T-helper 9 cell (primary cell): ENCODE data around the gene PMS1.
"Not testable (repeated sequence)": the region's sequence is repeated elsewhere in the genome, so short reads cannot be mapped to it uniquely, and the experiment has no call there.

Experiments used
- DNase-seq: peaks from one replicate; pipeline ENCODE4 v3.0.0-alpha.2; 2020
- total RNA-seq, 2 donors: gene quantifications; one replicate each; lab custom pipeline; 2026; lab: John Stamatoyannopoulos, UW

PMS1 gene
- total RNA-seq = 18.8 to 36.0 reads per million in 2 donors

DNA sequence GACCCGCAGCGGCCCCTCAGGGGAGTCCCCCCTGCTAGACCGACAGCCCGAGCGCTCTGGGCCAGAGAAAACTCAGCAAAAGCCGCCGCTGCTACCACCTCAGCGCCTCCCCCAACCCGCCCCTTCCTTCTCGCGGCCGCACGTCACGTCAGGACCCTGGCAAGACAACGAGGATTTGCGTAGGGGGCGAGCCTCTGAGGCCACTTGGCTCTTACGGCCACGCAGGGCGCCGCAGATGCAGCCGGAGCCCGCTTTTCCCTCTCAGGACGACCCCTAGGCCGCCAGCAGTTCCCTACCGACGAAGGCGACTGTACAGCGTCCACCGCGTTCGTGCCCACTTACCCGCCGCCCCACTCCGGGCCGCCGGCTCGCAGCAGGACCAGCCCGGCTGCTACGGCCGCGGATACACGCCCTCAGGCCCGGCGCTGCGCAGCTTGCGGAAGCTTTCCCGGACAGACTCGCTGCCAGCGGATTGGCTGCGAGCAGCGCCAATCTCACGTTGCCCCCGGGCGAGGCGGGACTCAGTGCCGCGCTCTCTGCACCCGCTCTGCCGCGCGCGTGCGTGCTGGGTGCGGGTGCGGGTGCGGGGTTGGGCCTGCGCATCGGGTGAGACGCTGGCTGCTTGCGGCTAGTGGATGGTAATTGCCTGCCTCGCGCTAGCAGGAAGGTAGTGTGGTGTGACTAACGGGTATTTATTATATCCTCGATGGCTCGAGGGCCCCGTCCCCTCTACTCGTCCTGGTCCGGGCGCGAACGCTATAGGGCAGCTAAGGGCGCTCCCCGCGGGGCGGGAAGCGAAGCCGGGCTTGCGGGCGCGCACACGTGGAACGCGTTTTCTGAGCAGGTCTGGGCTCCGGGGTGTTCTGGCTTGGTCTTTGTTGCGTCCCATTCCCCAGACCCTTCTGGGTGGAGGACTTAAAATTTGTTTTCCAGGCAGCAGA is at the start of gene PMS1, which contains the start of gene ORMDL1:
TSS of gene PMS1 (plus strand) at position 524 of the 941 bp plus-strand sequence. CDS start 7,360 bp downstream, outside the sequence.
TSS of gene ORMDL1 (minus strand) at position 413 of the 941 bp plus-strand sequence. CDS start 1,744 bp downstream, outside the sequence.
- DNase-seq = peak; percentile 90

GRCh38 chr2:189751080-189751658 is 33.1 kb upstream of the PMS1 start:
- peak; percentile 15 for DNase-seq

GRCh38 chr2:189756311-189756952 is 27.8 kb upstream of the PMS1 start:
- DNase-seq = no peak

DNA sequence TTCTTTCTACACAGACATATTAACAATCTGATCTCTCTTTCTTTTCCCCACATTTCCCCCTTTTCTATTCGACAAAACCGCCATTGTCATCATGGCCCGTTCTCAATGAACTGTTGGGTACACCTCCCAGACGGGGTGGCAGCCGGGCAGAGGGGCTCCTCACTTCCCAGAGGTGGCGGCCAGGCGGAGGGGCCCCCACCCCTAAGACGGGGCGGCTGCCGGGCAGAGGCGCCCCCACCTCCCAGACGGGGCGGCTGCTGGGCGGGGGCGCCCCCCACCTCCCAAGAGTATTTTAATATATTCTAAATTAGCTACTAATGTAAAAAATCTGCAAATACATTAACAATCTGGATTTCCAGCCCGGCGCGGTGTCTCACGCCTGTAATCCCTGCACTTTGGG is 24.1 kb upstream of the PMS1 start:
- DNase-seq = not testable (repeated sequence)

DNA sequence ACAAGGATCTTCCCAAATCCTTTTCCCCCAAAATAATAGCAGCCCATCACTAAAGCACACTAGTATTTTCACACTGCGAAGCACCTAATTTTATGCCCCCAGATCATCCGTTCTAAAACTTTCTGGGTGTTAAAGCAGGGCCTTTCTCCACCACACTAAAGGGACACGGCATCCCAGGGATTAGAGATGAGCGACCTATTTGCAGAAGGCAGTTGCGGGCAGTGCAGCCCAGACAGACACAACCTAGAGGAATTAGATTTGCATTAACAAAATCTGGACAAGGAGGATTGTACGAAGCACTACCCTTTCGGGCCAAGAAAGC is 22.1 kb upstream of the PMS1 start:
- no peak for DNase-seq

- peak; percentile 87 for DNase-seq
These were observed 21.5 kb upstream of the PMS1 start, which contains the start of gene OSGEPL1 for GRCh38 chr2:189762551-189763298. Gene OSGEPL1 (minus strand): TSS chr2:189762792. CDS start chr2:189761640, 1,152 bp downstream.

DNA sequence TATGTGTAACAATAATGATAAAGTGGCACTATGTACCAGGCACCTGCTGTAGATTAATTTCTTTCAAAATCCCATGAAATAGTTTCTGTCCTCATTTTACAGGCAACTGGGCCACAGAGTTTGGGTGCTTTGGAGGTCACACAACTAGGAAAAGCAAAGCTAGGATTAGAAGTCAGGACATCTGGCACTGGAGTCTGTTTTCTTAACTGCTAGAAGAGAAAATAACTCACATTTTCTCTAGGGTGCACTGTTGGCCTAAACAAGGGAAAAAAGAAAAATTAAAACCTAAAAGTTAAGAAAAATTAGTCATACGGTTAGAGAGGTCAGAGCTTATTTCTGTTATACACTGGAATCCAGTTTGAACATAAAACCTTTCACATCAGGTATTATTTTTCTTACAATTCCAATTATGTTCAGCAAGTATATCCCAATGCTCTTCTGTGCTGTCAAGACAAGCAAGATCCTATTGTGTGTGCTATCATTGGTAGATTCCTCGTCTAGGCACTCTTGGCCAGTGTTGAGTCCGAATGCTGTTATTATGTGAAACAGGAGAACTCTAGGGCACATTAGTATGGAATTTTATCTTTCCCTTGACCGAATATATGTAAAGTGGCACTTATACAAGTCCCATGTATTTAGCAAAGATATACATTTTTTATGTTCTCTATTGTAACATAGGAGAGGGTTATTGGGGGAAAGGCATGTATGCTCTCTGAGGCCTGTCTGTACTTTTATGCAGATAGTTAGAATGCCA is 20.2 kb upstream of the PMS1 start:
- no peak for DNase-seq

DNA sequence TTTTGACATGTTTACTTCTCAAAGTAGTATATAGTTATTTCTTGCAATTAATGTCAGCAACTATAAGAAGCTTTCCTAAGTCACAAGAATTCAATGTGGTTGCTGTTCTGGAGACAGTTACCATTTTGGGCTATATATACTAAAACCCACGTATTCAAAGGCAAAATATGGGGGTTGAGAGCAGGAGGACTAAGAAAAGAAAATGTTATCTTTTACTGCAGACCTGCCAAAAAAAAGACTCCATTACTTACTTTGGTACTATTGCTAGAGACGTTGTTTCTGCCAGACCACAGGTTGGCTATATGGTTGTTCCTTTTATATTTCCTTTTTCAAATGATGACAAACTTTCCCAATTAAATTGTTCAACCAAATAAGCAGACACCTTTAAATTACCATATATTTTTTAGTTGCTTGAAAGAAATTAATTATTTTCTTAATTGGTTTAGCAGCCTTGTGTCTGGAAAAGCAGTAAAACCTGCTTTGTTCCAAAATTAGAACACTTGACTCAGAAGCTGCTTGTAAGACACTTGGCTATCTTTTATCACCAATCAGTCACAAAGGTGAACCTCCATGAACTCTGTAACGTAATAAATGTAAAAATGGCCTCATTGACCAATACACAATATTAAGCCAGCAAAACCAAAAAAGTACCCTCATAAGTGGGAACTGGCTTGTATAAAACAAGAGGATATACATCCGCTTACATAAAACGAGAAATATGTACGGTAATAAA is 13.5 kb upstream of the PMS1 start:
- no peak for DNase-seq

GRCh38 chr2:189772212-189772611 is 12.0 kb upstream of the PMS1 start:
- no peak for DNase-seq

- no peak for DNase-seq
These were observed 2.0 kb upstream of the PMS1 start for GRCh38 chr2:189782221-189782671.

- no peak for DNase-seq
These were observed 761 bp upstream of the PMS1 start for GRCh38 chr2:189783451-189783926.

GRCh38 chr2:189791338-189792042 is 7.2 kb downstream of the PMS1 start:
- DNase-seq = no peak

- no peak for DNase-seq
These were observed 10.1 kb downstream of the PMS1 start for GRCh38 chr2:189794310-189794709.

- DNase-seq = no peak
These were observed 13.7 kb downstream of the PMS1 start for GRCh38 chr2:189797902-189798301.

DNA sequence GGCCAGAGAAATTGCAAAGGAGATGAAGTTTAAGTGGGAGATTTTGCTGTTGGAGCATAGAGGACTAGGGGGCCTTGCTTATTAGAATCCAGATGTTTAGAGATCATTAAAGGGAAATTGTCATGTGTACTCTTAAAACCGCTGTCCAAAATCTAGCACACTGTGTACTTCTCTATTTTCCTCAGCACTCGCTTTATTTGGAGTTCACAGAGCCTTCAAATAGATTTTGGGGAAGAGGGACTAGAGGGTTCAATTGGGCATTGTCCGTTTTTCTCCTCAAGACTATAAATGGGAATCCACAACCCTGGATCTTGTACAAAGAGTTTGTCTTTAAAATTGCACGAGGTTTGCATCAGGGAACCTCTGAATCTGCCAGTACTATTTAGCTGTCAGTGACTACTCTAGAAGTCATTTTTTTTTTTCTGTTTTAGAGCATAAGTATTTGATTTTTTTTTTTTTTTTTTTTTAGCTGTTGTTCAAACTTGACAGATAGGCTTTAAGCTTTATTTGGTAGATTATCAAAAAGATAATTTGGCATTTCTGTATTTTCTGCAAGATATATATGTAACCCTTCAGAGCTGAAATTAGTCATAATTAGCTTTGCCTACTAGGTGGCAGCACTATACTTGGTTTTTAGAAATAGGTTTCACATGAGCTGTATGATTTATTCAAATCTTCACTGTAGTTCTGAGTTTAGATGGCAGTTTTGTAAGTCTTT is 14.2 kb downstream of the PMS1 start:
- DNase-seq = no peak

DNA sequence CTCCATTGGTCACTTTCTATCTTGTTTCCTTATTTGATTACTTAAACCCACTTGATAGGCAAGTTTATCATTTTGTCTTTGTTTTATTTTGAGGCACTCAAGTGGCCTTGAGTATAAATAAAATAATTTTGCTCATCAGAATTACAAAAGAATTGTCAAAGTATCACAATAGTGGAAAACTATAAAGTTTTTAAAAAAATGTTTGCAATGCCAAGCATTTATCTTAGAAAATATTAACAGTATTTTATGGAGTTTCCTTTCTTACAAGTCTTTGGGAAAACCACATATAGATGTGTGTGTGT is 14.7 kb downstream of the PMS1 start:
- DNase-seq = no peak

DNA sequence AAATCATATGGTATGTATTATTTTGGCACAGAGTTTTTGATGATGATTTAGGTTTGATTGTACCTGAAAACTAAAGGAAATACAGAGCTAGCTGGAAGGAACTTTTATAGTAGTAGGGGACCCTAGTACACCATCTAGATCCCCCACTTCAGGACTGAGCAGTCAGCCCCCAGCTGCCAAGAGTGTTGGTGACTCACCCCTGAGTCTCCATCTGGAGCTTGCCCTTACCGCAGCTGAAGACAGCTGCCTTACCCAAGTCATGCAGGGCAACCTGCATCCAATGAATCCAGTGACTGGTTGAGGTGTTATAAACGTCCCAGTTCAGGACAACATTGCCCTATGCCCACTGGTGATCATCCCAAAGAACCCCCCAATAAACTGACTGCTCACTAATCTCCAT is 15.3 kb downstream of the PMS1 start:
- DNase-seq = no peak

DNA sequence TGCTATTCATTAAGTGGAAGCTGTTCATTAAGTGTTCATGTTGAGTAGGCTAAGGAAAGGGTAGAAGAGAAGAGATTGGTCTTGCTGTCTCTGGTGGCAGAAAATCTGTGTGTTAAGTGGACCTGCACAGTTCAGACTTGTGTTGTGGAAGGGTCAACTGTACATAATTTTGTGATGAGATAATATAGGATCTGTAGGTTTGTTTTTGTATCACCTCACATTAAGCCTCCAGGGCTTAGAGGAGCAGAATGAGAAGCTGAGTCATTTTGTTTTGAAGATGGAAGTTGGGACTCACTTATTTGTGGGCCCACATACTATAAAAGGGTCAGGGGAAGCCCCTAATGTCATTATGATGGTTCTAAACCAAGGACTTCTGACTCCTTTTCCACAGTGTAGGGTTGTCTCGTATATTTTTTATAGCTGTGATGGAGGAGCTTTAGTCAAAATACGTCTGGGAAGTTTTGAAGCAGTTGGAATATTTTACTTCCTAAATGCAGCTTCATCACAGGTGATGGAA is 18.2 kb downstream of the PMS1 start:
- DNase-seq = no peak

DNA sequence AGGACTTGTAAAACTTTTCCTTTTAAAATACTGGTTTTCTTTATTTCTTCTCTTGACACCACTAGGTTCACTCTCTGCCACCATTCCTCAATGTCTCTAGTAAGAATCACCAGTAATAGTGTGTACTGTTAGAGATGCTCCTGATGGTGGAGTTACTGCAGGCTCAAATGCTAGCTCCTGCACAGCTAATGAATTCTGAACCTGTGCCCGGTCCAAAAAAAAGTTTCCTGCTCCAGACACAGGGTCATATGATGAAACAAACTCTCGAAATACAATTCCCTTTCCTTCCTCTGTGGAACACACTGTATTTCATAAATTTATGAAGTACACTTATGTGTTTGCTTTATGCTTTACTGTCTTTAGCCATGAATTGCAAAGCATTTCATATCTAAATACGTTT is 19.2 kb downstream of the PMS1 start:
- no peak for DNase-seq
